ENCODE data around the gene SERINC4.

DNA sequence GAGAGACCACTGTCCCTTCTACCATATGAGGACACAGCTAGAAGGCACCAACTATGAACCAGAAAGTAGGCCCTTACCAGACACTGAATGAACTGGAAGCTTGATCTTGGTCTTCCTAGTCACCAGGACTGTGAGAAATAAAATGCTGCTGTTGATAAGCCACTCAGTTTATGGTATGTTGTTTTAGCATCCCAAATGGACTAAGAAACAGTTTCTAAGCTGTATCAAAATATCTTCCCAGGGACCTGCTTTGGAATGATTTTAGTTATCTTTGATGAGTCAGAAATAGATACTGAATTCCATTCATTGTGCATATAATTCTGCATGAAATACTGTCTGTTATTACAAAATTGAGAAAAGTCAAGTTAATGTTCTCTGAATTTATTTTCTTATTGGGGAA, 45.4 kb upstream of the SERINC4 start:
- TF ChIP-seq POLR2AphosphoS5 (IDR thresholded peaks at IDR 0.05; ENCODE audit: low read depth, low read length) = no peak
- TF ChIP-seq YY1 (IDR thresholded peaks at IDR 0.05; ENCODE audit: low read depth) = no peak
- TF ChIP-seq, protein P1, sequence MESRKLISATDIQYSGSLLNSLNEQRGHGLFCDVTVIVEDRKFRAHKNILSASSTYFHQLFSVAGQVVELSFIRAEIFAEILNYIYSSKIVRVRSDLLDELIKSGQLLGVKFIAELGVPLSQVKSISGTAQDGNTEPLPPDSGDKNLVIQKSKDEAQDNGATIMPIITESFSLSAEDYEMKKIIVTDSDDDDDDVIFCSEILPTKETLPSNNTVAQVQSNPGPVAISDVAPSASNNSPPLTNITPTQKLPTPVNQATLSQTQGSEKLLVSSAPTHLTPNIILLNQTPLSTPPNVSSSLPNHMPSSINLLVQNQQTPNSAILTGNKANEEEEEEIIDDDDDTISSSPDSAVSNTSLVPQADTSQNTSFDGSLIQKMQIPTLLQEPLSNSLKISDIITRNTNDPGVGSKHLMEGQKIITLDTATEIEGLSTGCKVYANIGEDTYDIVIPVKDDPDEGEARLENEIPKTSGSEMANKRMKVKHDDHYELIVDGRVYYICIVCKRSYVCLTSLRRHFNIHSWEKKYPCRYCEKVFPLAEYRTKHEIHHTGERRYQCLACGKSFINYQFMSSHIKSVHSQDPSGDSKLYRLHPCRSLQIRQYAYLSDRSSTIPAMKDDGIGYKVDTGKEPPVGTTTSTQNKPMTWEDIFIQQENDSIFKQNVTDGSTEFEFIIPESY (IDR thresholded peaks at IDR 0.05; ENCODE audit: borderline replicate concordance, low read depth) = no peak
